Endothelial cell of umbilical vein (primary cell): Measurements from ENCODE around the gene INTS2. TPM values are rescaled to one million over a fixed set of nuclear protein-coding genes. Genes with fewer than 3 reads are reported as not detected.

Experiments
- BruUV-seq: library from RNA; stranded (reverse); fragments of 400-500 nt; replicated peaks from 2 replicates; lab custom pipeline; 2021; lab: Mats Ljungman, UMichigan
- CTCF ChIA-PET: fragments of 300-600, 350-600 bp; sonication (Branson Sonifier 250); formaldehyde crosslinking; loops from one replicate; lab custom pipeline; 2021; ENCODE audit warnings: antibody characterized with exemption, inconsistent platforms; lab: Charles Lee
- POLR2A ChIA-PET: fragments of 300-600, 350-600 bp; sonication (Branson Sonifier 250); formaldehyde crosslinking; loops from one replicate; lab custom pipeline; 2021; ENCODE audit warnings: antibody characterized with exemption, inconsistent platforms; lab: Charles Lee
- DNase-seq: peaks from one replicate; pipeline ENCODE4 v3.0.0-alpha.2; 2011; ENCODE audit warnings: low read depth, low spot score
- FAIRE-seq: peaks from 2 replicates; lab custom pipeline; 2011; peaks lifted over from hg19 to GRCh38; lab: Jason Lieb, UNC
- H2AFZ ChIP-seq: 2 replicates; pipeline ENCODE4 v1.6.0; 2012; ENCODE audit warnings: low read depth, low read length, control low read depth, inconsistent platforms
- H3K27ac ChIP-seq: 2 replicates; pipeline ENCODE4 v1.5.1; 2011; ENCODE audit warnings: low read depth, mild to moderate bottlenecking, control low read depth, low read length, moderate library complexity; ENCODE audit not compliant: insufficient read depth
- H3K27me3 ChIP-seq, 2 experiments: 2 replicates each; pipeline versions ENCODE4 v1.6.0 to v1.6.1; 2011; ENCODE audit warnings: low read length in 2 of 2, mixed read lengths in 1 of 2; ENCODE audit not compliant: control insufficient read depth in 2 of 2, insufficient read depth in 2 of 2
- H3K36me3 ChIP-seq, 2 experiments: 2 replicates in 1 of 2; 3 replicates in 1 of 2; pipeline ENCODE4 v1.5.1; 2011; ENCODE audit warnings: low read length in 2 of 2, mild to moderate bottlenecking in 1 of 2, moderate library complexity in 1 of 2; ENCODE audit not compliant: control insufficient read depth in 2 of 2, insufficient read depth in 2 of 2; ENCODE audit errors: extremely low read depth in 1 of 2
- H3K4me1 ChIP-seq: 3 replicates; pipeline ENCODE4 v1.5.1; 2011; ENCODE audit warnings: mild to moderate bottlenecking, low read length; ENCODE audit not compliant: control insufficient read depth, insufficient read depth; ENCODE audit errors: extremely low read depth
- H3K4me2 ChIP-seq: 2 replicates; pipeline ENCODE4 v1.6.1; 2011; ENCODE audit warnings: low read length, control low read depth, mixed read lengths; ENCODE audit not compliant: insufficient read depth
- H3K4me3 ChIP-seq, 3 experiments: fragments of 200-600 bp in 1 of 3; sonication (generic), shearing (Covaris generic) in 1 of 3; replicated peaks in 1 of 3; 2 replicates each; pipeline ENCODE4 v1.5.1; 2011 to 2016; ENCODE audit warnings: control low read depth in 3 of 3, low read length in 3 of 3, mild to moderate bottlenecking in 2 of 3, inconsistent platforms in 1 of 3, low read depth in 1 of 3, moderate library complexity in 1 of 3; ENCODE audit not compliant: insufficient read depth in 1 of 3
- H3K79me2 ChIP-seq: 2 replicates; pipeline ENCODE4 v1.6.0; 2012; ENCODE audit warnings: low read length, inconsistent platforms; ENCODE audit not compliant: control insufficient read depth, insufficient read depth
- H3K9ac ChIP-seq: replicated peaks from 2 replicates; pipeline ENCODE3; 2011; ENCODE audit warnings: low read length, control low read depth; ENCODE audit not compliant: insufficient read depth; ENCODE audit errors: extremely low read depth
- H3K9me1 ChIP-seq: replicated peaks from 3 replicates; pipeline ENCODE4 v1.6.0; 2011; ENCODE audit warnings: mild to moderate bottlenecking, low read length; ENCODE audit not compliant: control insufficient read depth, insufficient read depth; ENCODE audit errors: extremely low read depth
- H3K9me3 ChIP-seq: replicated peaks from 2 replicates; pipeline ENCODE4 v1.5.1; 2012; ENCODE audit warnings: low read length, inconsistent platforms; ENCODE audit not compliant: control insufficient read depth, insufficient read depth
- H4K20me1 ChIP-seq: replicated peaks from 2 replicates; pipeline ENCODE3; 2011; ENCODE audit warnings: mild to moderate bottlenecking, low read length; ENCODE audit not compliant: control insufficient read depth, insufficient read depth; ENCODE audit errors: extremely low read depth
- EZH2 ChIP-seq: IDR thresholded peaks from 2 replicates; pipeline ENCODE4 v1.6.1; 2012; ENCODE audit warnings: borderline replicate concordance, low read depth, mild to moderate bottlenecking, moderate library complexity, low read length, inconsistent platforms; ENCODE audit not compliant: severe bottlenecking
- FOS ChIP-seq: IDR thresholded peaks from 2 replicates; pipeline ENCODE4 v1.6.1; 2011; ENCODE audit warnings: mild to moderate bottlenecking, low read length, moderate library complexity, borderline replicate concordance; ENCODE audit not compliant: insufficient read depth
- GATA2 ChIP-seq: IDR thresholded peaks from 2 replicates; pipeline ENCODE4 v1.7.0; 2011; ENCODE audit warnings: low read depth, mild to moderate bottlenecking, moderate library complexity, mixed read lengths, low read length; ENCODE audit not compliant: insufficient read length, insufficient read depth
- JUN ChIP-seq: IDR thresholded peaks from 2 replicates; pipeline ENCODE4 v1.6.1; 2011; ENCODE audit warnings: borderline replicate concordance, low read depth; ENCODE audit not compliant: insufficient read length, insufficient read depth
- MYC ChIP-seq: IDR thresholded peaks from one replicate; pipeline ENCODE4 v1.6.1; 2011; ENCODE audit warnings: mild to moderate bottlenecking, low read depth, low read length
- POLR2A ChIP-seq: IDR thresholded peaks from 2 replicates; pipeline ENCODE4 v1.6.1; 2012; ENCODE audit warnings: low read depth, mild to moderate bottlenecking, control low read depth, low read length
- POLR2AphosphoS5 ChIP-seq: IDR thresholded peaks from 2 replicates; pipeline ENCODE4 v1.6.1; 2012; ENCODE audit warnings: low read depth, mild to moderate bottlenecking, control low read depth, low read length, moderate library complexity; ENCODE audit not compliant: insufficient read depth
- dilution Hi-C: fragments of 300-500 bp; cut with MboI; formaldehyde crosslinking; loops from one replicate; pipeline ENCODE4 v1.15.0; 2019; ENCODE audit warnings: low sequenced_read_pairs; ENCODE audit not compliant: extremely low pct_ligation_motif_present
- intact Hi-C: fragments of 100-400 bp; cut with micrococcal nuclease; formaldehyde crosslinking; loops from one replicate; pipeline ENCODE4 v1.10.0; 2022
- polyA plus RNA-seq, 4 experiments: library from polyadenylated mRNA; depleted of rRNA in 3 of 4; stranded (reverse) in 3 of 4; unstranded in 1 of 4; fragments of >200 nt; gene quantifications; 2 replicates each; pipeline versions ENCODE4 v1.2.1 to v1.2.3, GENCODE V29; 2011 to 2012; ENCODE audit warnings: missing spikeins in 1 of 4
- total RNA-seq: library from RNA; stranded (reverse); gene quantifications from 2 replicates; pipeline ENCODE4 v1.2.3, GENCODE V29; 2021
- TF ChIP-seq, protein P1 (sequence below): IDR thresholded peaks from 2 replicates; pipeline ENCODE4 v1.6.1; 2011; ENCODE audit not compliant: insufficient read depth, insufficient read length
- TF ChIP-seq, protein P2 (sequence below), 2 donors: IDR thresholded peaks; 1 replicate in 1 of 2; 2 replicates in 1 of 2; pipeline ENCODE4 v1.5.1; 2011; ENCODE audit warnings: low read length in 2 of 2, mild to moderate bottlenecking in 2 of 2, moderate library complexity in 2 of 2, control low read depth in 1 of 2, inconsistent platforms in 1 of 2, low read depth in 1 of 2; ENCODE audit not compliant: insufficient read depth in 1 of 2; ENCODE audit errors: extremely low read depth in 1 of 2

INTS2 gene
- total and polyA plus RNA-seq, 2 donors (not counting 3 experiments of a cell fraction or from before 2014, with no cell fraction given) = 6.2 to 13.4 TPM

DNA sequence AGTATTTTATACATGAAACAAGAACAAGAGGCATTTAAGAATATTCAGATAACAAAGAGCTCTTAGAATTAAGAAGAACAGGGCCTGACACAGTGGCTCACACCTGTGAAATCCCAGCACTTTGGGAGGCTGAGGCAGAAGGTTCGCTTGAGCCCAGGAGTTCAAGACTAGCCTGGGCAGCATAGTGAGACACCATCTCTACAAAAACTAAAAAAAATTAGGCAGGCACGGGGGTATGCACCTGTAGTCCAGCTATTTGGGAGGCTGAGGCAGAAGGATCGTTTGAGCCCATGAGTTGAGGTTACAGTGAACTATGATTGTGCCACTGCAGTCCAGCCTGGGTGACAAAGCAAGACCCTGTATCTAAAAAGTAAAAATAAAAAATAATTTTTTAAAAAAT lies 52.0 kb downstream of the INTS2 start:
- no peaks in the 10 kb centered on the region for H4K20me1 ChIP-seq
- POLR2A ChIA-PET = no interaction called here
- FAIRE-seq = no peak

More for the DNA sequence above, 52.0 kb downstream of the INTS2 start:
- BruUV-seq = no TSS peak
- Histone ChIP-seq H3K4me2 (no peak overlapping the region), H3K9me1 (no peaks in the 10 kb centered on the region), H3K4me3 (no peak overlapping the region), H3K36me3 (no peaks in the 10 kb centered on the region), H3K79me2 (no peaks in the 10 kb centered on the region), H3K27ac (no peak overlapping the region), H3K27me3 (no peaks in the 10 kb centered on the region), H2AFZ (no peak overlapping the region), H3K4me1 (no peaks in the 10 kb centered on the region), H3K9me3 (no peaks in the 10 kb centered on the region), H3K9ac (no peak overlapping the region)
- intact Hi-C loops (no loop called here), dilution Hi-C loops (no loop called here)
- no peak for DNase-seq
- TF ChIP-seq FOS (no peak), POLR2AphosphoS5 (no peak), JUN (no peak), EZH2 (no peak), POLR2A (no peak), MYC (no peak), GATA2 (no peak)
- TF ChIP-seq, protein P1, sequence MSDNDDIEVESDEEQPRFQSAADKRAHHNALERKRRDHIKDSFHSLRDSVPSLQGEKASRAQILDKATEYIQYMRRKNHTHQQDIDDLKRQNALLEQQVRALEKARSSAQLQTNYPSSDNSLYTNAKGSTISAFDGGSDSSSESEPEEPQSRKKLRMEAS = no peak
- TF ChIP-seq, protein P2, sequence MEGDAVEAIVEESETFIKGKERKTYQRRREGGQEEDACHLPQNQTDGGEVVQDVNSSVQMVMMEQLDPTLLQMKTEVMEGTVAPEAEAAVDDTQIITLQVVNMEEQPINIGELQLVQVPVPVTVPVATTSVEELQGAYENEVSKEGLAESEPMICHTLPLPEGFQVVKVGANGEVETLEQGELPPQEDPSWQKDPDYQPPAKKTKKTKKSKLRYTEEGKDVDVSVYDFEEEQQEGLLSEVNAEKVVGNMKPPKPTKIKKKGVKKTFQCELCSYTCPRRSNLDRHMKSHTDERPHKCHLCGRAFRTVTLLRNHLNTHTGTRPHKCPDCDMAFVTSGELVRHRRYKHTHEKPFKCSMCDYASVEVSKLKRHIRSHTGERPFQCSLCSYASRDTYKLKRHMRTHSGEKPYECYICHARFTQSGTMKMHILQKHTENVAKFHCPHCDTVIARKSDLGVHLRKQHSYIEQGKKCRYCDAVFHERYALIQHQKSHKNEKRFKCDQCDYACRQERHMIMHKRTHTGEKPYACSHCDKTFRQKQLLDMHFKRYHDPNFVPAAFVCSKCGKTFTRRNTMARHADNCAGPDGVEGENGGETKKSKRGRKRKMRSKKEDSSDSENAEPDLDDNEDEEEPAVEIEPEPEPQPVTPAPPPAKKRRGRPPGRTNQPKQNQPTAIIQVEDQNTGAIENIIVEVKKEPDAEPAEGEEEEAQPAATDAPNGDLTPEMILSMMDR (IDR thresholded peaks at IDR 0.05; ENCODE audit: extremely low read depth in 1 of 2, insufficient read depth in 1 of 2, low read depth in 1 of 2, low read length in 2 of 2) = no peak
- CTCF ChIA-PET = no interaction called here
